K562 (cell line): ENCODE measurements around the gene FES. TPM values are rescaled to one million over a fixed set of nuclear protein-coding genes. Genes with fewer than 3 reads are reported as not detected.

Source experiments
- BHLHE40 ChIP-seq: IDR thresholded peaks from 2 replicates; pipeline ENCODE4 v1.6.1; 2011; ENCODE audit warnings: low read length, improper control_type of control experiment
- BMI1 ChIP-seq: fragments of 150-350 bp; IDR thresholded peaks from 2 replicates; pipeline ENCODE4 v1.6.1; 2014; ENCODE audit warnings: low read length
- FOXP1 ChIP-seq: sonication (generic); formaldehyde crosslinking; IDR thresholded peaks from 2 replicates; pipeline ENCODE4 v1.8.0; 2022; ENCODE audit warnings: mild to moderate bottlenecking, missing genetic modification reagents
- GABPB2 ChIP-seq: fragments of 250-450 bp; sonication (Bioruptor Pico); conservative IDR thresholded peaks from 2 replicates; pipeline ENCODE4 v1.5.1; 2021; ENCODE audit warnings: mild to moderate bottlenecking
- NFYB ChIP-seq: IDR thresholded peaks from 2 replicates; pipeline ENCODE4 v1.6.1; 2011; ENCODE audit warnings: mild to moderate bottlenecking, moderate library complexity; ENCODE audit not compliant: insufficient read length; ENCODE audit errors: extremely low read depth
- OTX1 ChIP-seq: fragments of 450-650 bp; formaldehyde crosslinking; IDR thresholded peaks from 2 replicates; pipeline ENCODE4 v1.4.0; 2022; ENCODE audit warnings: mild to moderate bottlenecking
- PCBP1 ChIP-seq: fragments of 200-400 bp; formaldehyde crosslinking; IDR thresholded peaks from 2 replicates; pipeline ENCODE4 v1.6.1; 2018; ENCODE audit warnings: mild to moderate bottlenecking, low read depth, low read length; ENCODE audit not compliant: poor library complexity, severe bottlenecking
- POU5F1 ChIP-seq: fragments of 150-350 bp; IDR thresholded peaks from 2 replicates; pipeline ENCODE4 v1.6.1; 2014; ENCODE audit warnings: borderline replicate concordance, low read length, low read depth, mild to moderate bottlenecking; ENCODE audit not compliant: partially characterized antibody
- RAD51 ChIP-seq: fragments of 450-650 bp; IDR thresholded peaks from 2 replicates; pipeline ENCODE4 v1.7.1; 2016; ENCODE audit warnings: low read depth, mild to moderate bottlenecking, borderline replicate concordance
- RB1 ChIP-seq: fragments of 450-650 bp; IDR thresholded peaks from 2 replicates; pipeline ENCODE4 v1.6.1; 2017; ENCODE audit warnings: low read depth, mild to moderate bottlenecking
- RUNX1 ChIP-seq: sonication (generic); IDR thresholded peaks from 2 replicates; pipeline ENCODE4 v1.6.1; 2016; ENCODE audit warnings: antibody characterized with exemption, low read depth
- SMARCA4 ChIP-seq: fragments of 450-650 bp; IDR thresholded peaks from 2 replicates; pipeline ENCODE4 v1.6.1; 2016
- SP2 ChIP-seq: IDR thresholded peaks from 2 replicates; pipeline ENCODE4 v1.6.1; 2011; ENCODE audit warnings: mild to moderate bottlenecking, low read depth, low read length, moderate library complexity; ENCODE audit not compliant: poor library complexity, severe bottlenecking; ENCODE audit errors: extremely low read depth
- THAP12 ChIP-seq: fragments of 250-450 bp; sonication (Bioruptor Pico); IDR thresholded peaks from 2 replicates; pipeline ENCODE4 v1.9.0; 2021; ENCODE audit warnings: mild to moderate bottlenecking, inconsistent platforms
- TOE1 ChIP-seq, 2 experiments: fragments of 450-650 bp in 1 of 2; sonication (generic) in 1 of 2; formaldehyde crosslinking in 1 of 2; IDR thresholded peaks; 2 replicates each; pipeline versions ENCODE4 v1.7.1 to v1.8.0; 2016 to 2022; ENCODE audit warnings: borderline replicate concordance in 2 of 2, mild to moderate bottlenecking in 2 of 2, antibody characterized with exemption in 1 of 2, inconsistent platforms in 1 of 2, low read depth in 1 of 2, missing genetic modification reagents in 1 of 2, moderate library complexity in 1 of 2
- ZC3H8 ChIP-seq: fragments of 450-650 bp; IDR thresholded peaks from 2 replicates; pipeline ENCODE4 v1.6.1; 2017
- ZNF239 ChIP-seq: fragments of 250-450 bp; sonication (Bioruptor Pico); IDR thresholded peaks from 2 replicates; pipeline ENCODE4 v1.4.0; 2020; ENCODE audit warnings: mild to moderate bottlenecking
- ZNF655 ChIP-seq: fragments of 250-450 bp; sonication (Bioruptor Pico); IDR thresholded peaks from 2 replicates; pipeline ENCODE4 v1.5.0; 2021
- polyA plus RNA-seq, 8 experiments: library from polyadenylated mRNA; depleted of rRNA in 4 of 8; stranded (reverse) in 5 of 8; unstranded in 3 of 8; fragments of >200 nt; fragmentation: Nextera tagmentation in 2 of 8; fragmentation: Illumina TruSeq in 1 of 8; extraction: Ambion mirVana in 2 of 8; extraction: Trizol in 1 of 8; gene quantifications; 2 replicates each; pipeline versions ENCODE4 v1.2.1 to v1.2.3, GENCODE V29; 2011 to 2014; ENCODE audit warnings: inconsistent platforms in 1 of 8, missing spikeins in 1 of 8
- total RNA-seq, 7 experiments: library from RNA; depleted of rRNA in 6 of 7; stranded (reverse); fragments of >200 nt in 6 of 7; fragmentation: Illumina TruSeq in 2 of 7; extraction: Trizol in 2 of 7; gene quantifications; 2 replicates each; pipeline versions ENCODE4 v1.2.1 to v1.2.3, GENCODE V29; 2011 to 2021; ENCODE audit warnings: low replicate concordance in 1 of 7
- TF ChIP-seq, protein P1 (sequence below): IDR thresholded peaks from 2 replicates; pipeline ENCODE4 v1.6.1; 2016; ENCODE audit warnings: missing genetic modification characterization, missing compliant biosample characterization
- TF ChIP-seq, protein P2 (sequence below): fragments of 250-450 bp; sonication (Bioruptor Pico); IDR thresholded peaks from 2 replicates; pipeline ENCODE4 v1.4.0; 2020; ENCODE audit warnings: mild to moderate bottlenecking

FES gene
- total and polyA plus RNA-seq, 9 of the 15 experiments (the other 6 are each of a cell fraction or from before 2014, with no cell fraction given) = 0.38 to 2.6 (median 0.82) TPM

GRCh38 chr15:90902840-90903732 lies 18.8 kb downstream of the FES start, which contains the start of gene MAN2A2 (continued):
- TF ChIP-seq, protein P1, sequence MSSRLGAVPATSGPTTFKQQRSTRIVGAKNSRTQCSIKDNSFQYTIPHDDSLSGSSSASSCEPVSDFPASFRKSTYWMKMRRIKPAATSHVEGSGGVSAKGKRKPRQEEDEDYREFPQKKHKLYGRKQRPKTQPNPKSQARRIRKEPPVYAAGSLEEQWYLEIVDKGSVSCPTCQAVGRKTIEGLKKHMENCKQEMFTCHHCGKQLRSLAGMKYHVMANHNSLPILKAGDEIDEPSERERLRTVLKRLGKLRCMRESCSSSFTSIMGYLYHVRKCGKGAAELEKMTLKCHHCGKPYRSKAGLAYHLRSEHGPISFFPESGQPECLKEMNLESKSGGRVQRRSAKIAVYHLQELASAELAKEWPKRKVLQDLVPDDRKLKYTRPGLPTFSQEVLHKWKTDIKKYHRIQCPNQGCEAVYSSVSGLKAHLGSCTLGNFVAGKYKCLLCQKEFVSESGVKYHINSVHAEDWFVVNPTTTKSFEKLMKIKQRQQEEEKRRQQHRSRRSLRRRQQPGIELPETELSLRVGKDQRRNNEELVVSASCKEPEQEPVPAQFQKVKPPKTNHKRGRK (tag) = no peak
- no peak; the same call in 1 of the 2 replicates for TF ChIP-seq TOE1 (IDR thresholded peaks at IDR 0.05; ENCODE audit: borderline replicate concordance)
- TF ChIP-seq TOE1 (CRISPR knock-in tag; IDR thresholded peaks at IDR 0.05; ENCODE audit: borderline replicate concordance, low read depth) = no peak
- no peak for TF ChIP-seq RUNX1
- TF ChIP-seq THAP12 (CRISPR knock-in tag) = peak; percentile 43; the same call in 1 of the 2 replicates
- TF ChIP-seq BMI1 = no peak
- no peak for TF ChIP-seq RAD51
- peak; percentile 21; the same call in 1 of the 2 replicates for TF ChIP-seq RB1
- TF ChIP-seq SP2 = no peak
- TF ChIP-seq ZNF239 (CRISPR knock-in tag) = no peak
- TF ChIP-seq ZC3H8 = no peak
- TF ChIP-seq BHLHE40 = no peak; the same call in none of the 2 replicates
- no peak for TF ChIP-seq PCBP1
- no peak for TF ChIP-seq SMARCA4
- no peak for TF ChIP-seq GABPB2
- no peak for TF ChIP-seq ZNF655 (CRISPR knock-in tag)
- TF ChIP-seq FOXP1 (CRISPR knock-in tag) = peak; percentile 58; the same call in 1 of the 2 replicates
- TF ChIP-seq OTX1 (CRISPR knock-in tag) = no peak
- TF ChIP-seq, protein P2, sequence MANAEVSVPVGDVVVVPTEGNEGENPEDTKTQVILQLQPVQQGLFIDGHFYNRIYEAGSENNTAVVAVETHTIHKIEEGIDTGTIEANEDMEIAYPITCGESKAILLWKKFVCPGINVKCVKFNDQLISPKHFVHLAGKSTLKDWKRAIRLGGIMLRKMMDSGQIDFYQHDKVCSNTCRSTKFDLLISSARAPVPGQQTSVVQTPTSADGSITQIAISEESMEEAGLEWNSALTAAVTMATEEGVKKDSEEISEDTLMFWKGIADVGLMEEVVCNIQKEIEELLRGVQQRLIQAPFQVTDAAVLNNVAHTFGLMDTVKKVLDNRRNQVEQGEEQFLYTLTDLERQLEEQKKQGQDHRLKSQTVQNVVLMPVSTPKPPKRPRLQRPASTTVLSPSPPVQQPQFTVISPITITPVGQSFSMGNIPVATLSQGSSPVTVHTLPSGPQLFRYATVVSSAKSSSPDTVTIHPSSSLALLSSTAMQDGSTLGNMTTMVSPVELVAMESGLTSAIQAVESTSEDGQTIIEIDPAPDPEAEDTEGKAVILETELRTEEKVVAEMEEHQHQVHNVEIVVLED = no peak
- no peak for TF ChIP-seq NFYB
- no peak for TF ChIP-seq POU5F1
